HepG2 (cell line): ENCODE results near the gene APOBEC3B. TPM values are rescaled to one million over a fixed set of nuclear protein-coding genes. Genes with fewer than 3 reads are reported as not detected.

Experiments used
- ATAC-seq: fragments of 200-7000 bp; cut with Tn5 transposase; 3 replicates; pipeline ENCODE4 v1.9.1; 2020; ENCODE audit warnings: mild to moderate bottlenecking, moderate library complexity
- BruUV-seq: library from RNA; stranded (reverse); fragments of 400-500 nt; replicated peaks from 2 replicates; lab custom pipeline; 2021; lab: Mats Ljungman, UMichigan
- CTCF ChIA-PET: fragments of 300-600 bp; formaldehyde crosslinking; extraction: SDS; loops from one replicate; lab custom pipeline; 2021; ENCODE audit warnings: low total read pairs, inconsistent platforms, low intra/inter-chr PET ratio; lab: Yijun Ruan, JAX
- POLR2A ChIA-PET: fragments of 350-600 bp; sonication (Branson Sonifier 250); formaldehyde crosslinking; loops from one replicate; lab custom pipeline; 2020; ENCODE audit warnings: antibody characterized with exemption, inconsistent platforms; lab: Yijun Ruan, JAX
- DNase-seq: peaks from one replicate; pipeline ENCODE4 v3.0.0-alpha.2; 2015; ENCODE audit warnings: low spot score
- FAIRE-seq: peaks from 3 replicates; lab custom pipeline; 2011; peaks lifted over from hg19 to GRCh38; lab: Jason Lieb, UNC
- H2AFZ ChIP-seq: one replicate; pipeline ENCODE4 v1.6.1; 2011; ENCODE audit warnings: low read length, inconsistent platforms
- H3K27ac ChIP-seq: fragments of 300-600 bp; 3 replicates; pipeline ENCODE4 v1.8.0; 2011; ENCODE audit warnings: mixed run types, mild to moderate bottlenecking, mixed read lengths, low read length, inconsistent platforms; ENCODE audit not compliant: insufficient read depth; ENCODE audit errors: extremely low read length
- H3K27me3 ChIP-seq, 2 experiments: fragments of 200-600 bp in 1 of 2; 2 replicates in 1 of 2; 3 replicates in 1 of 2; pipeline versions ENCODE4 v1.6.0 to v1.8.0; 2011; ENCODE audit warnings: low read length in 2 of 2, mild to moderate bottlenecking in 2 of 2, moderate library complexity in 2 of 2, inconsistent platforms in 1 of 2; ENCODE audit not compliant: insufficient read depth in 2 of 2, control insufficient read depth in 1 of 2
- H3K36me3 ChIP-seq, 2 experiments: fragments of 200-600 bp in 1 of 2; replicated peaks in 1 of 2; 2 replicates in 1 of 2; 3 replicates in 1 of 2; pipeline versions ENCODE4 v1.5.1 to v1.8.0; 2011; ENCODE audit warnings: low read length in 2 of 2, inconsistent platforms in 1 of 2; ENCODE audit not compliant: insufficient read depth in 2 of 2, control insufficient read depth in 1 of 2
- H3K4me1 ChIP-seq: 2 replicates; pipeline ENCODE4 v1.5.1; 2012; ENCODE audit warnings: low read length, inconsistent platforms; ENCODE audit not compliant: insufficient read depth
- H3K4me2 ChIP-seq: 2 replicates; pipeline ENCODE4 v1.6.0; 2011; ENCODE audit warnings: low read depth, low read length, inconsistent platforms
- H3K4me3 ChIP-seq, 3 experiments: fragments of 200-600 bp in 1 of 3; sonication (generic), shearing (Covaris generic) in 1 of 3; replicated peaks in 1 of 3; 2 replicates each; pipeline ENCODE4 v1.5.1; 2011 to 2016; ENCODE audit warnings: low read length in 3 of 3, inconsistent platforms in 2 of 3, low read depth in 2 of 3, mild to moderate bottlenecking in 2 of 3, control low read depth in 1 of 3, mixed read lengths in 1 of 3; ENCODE audit not compliant: insufficient read depth in 1 of 3
- H3K79me2 ChIP-seq: one replicate; pipeline ENCODE4 v1.6.1; 2011; ENCODE audit warnings: low read length, inconsistent platforms; ENCODE audit not compliant: insufficient read depth
- H3K9ac ChIP-seq: 2 replicates; pipeline ENCODE4 v1.6.0; 2011; ENCODE audit warnings: mild to moderate bottlenecking, low read depth, low read length, inconsistent platforms; ENCODE audit not compliant: insufficient read depth
- H3K9me3 ChIP-seq: 2 replicates; pipeline ENCODE4 v1.5.1; 2012; ENCODE audit warnings: mild to moderate bottlenecking, low read length
- H4K20me1 ChIP-seq: 2 replicates; pipeline ENCODE4 v1.6.0; 2011; ENCODE audit warnings: inconsistent platforms, mild to moderate bottlenecking, low read length, moderate library complexity; ENCODE audit not compliant: insufficient read depth
- ARHGAP35 ChIP-seq: sonication (generic); formaldehyde crosslinking; IDR thresholded peaks from 2 replicates; pipeline ENCODE4 v1.9.0; 2022; ENCODE audit warnings: mild to moderate bottlenecking, inconsistent platforms, moderate library complexity, missing genetic modification reagents, borderline replicate concordance
- SIN3B ChIP-seq: fragments of 150-350 bp; IDR thresholded peaks from 2 replicates; pipeline ENCODE4 v1.6.1; 2014; ENCODE audit warnings: low read length
- SRY ChIP-seq: sonication (generic); formaldehyde crosslinking; IDR thresholded peaks from 2 replicates; pipeline ENCODE4 v1.8.0; 2022; ENCODE audit warnings: mild to moderate bottlenecking, missing genetic modification reagents
- THYN1 ChIP-seq: sonication (generic); formaldehyde crosslinking; IDR thresholded peaks from 2 replicates; pipeline ENCODE4 v1.8.1; 2023; ENCODE audit warnings: low read depth, mild to moderate bottlenecking, moderate library complexity, missing genetic modification reagents, borderline replicate concordance
- ZC3H4 ChIP-seq: sonication (generic); formaldehyde crosslinking; IDR thresholded peaks from 2 replicates; pipeline ENCODE4 v1.4.0; 2020; ENCODE audit warnings: missing genetic modification reagents, borderline replicate concordance
- ZNF138 ChIP-seq: sonication (generic); formaldehyde crosslinking; IDR thresholded peaks from 2 replicates; pipeline ENCODE4 v1.5.0; 2020; ENCODE audit warnings: mild to moderate bottlenecking, low read depth, missing genetic modification reagents
- ZNF17 ChIP-seq: sonication (generic); formaldehyde crosslinking; IDR thresholded peaks from 2 replicates; pipeline ENCODE4 v1.5.0; 2020; ENCODE audit warnings: mild to moderate bottlenecking, missing genetic modification reagents
- ZNF251 ChIP-seq: sonication (generic); formaldehyde crosslinking; IDR thresholded peaks from 2 replicates; pipeline ENCODE4 v1.9.0; 2021; ENCODE audit warnings: mild to moderate bottlenecking, missing genetic modification reagents
- ZNF496 ChIP-seq: sonication (generic); formaldehyde crosslinking; IDR thresholded peaks from 2 replicates; pipeline ENCODE4 v1.8.1; 2023; ENCODE audit warnings: mild to moderate bottlenecking, moderate library complexity, missing genetic modification reagents; ENCODE audit not compliant: insufficient replicate concordance
- ZNF543 ChIP-seq: sonication (generic); formaldehyde crosslinking; IDR thresholded peaks from 2 replicates; pipeline ENCODE4 v1.4.0; 2020; ENCODE audit warnings: mild to moderate bottlenecking, missing genetic modification reagents
- ZNF720 ChIP-seq: sonication (generic); formaldehyde crosslinking; IDR thresholded peaks from 2 replicates; pipeline ENCODE4 v1.4.0; 2020; ENCODE audit warnings: missing genetic modification reagents
- WGBS: methylation state at CpG from one replicate; pipeline ENCODE4 v1.1.6; 2017; ENCODE audit warnings: low lambda C conversion rate; 5-methylcytosine and 5-hydroxymethylcytosine counted together
- in situ Hi-C: cut with HindIII; loops from 2 replicates; pipeline ENCODE4 v1.10.0; 2017; ENCODE audit warnings: low pct_unique_long_range_greater_than_20kb; ENCODE audit not compliant: extremely low pct_ligation_motif_present
- intact Hi-C: fragments of 100-400 bp; cut with micrococcal nuclease; formaldehyde crosslinking; loops from one replicate; pipeline ENCODE4 v1.10.0; 2022; ENCODE audit not compliant: unreplicated experiment
- polyA plus RNA-seq, 8 experiments: library from polyadenylated mRNA; depleted of rRNA in 3 of 8; stranded (reverse) in 7 of 8; unstranded in 1 of 8; fragments of >200 nt; fragmentation: Illumina TruSeq in 4 of 8; extraction: Trizol in 4 of 8; gene quantifications; 2 replicates each; pipeline versions ENCODE4 v1.2.1 to v1.2.3, GENCODE V29; 2011 to 2016; ENCODE audit warnings: low read depth in 4 of 8, missing spikeins in 1 of 8, mixed read lengths in 1 of 8; ENCODE audit not compliant: insufficient read depth in 1 of 8
- total RNA-seq, 5 experiments: library from RNA; depleted of rRNA; stranded (reverse); fragments of >200 nt; fragmentation: Illumina TruSeq; extraction: Trizol; gene quantifications; 2 replicates each; pipeline ENCODE4 v1.2.3, GENCODE V29; 2016; ENCODE audit warnings: low read depth in 1 of 5
- TF ChIP-seq, protein P1 (sequence below): sonication (generic); formaldehyde crosslinking; IDR thresholded peaks from 2 replicates; pipeline ENCODE4 v1.4.0; 2020; ENCODE audit warnings: missing genetic modification reagents
- TF ChIP-seq, protein P2 (sequence below): sonication (generic); formaldehyde crosslinking; IDR thresholded peaks from 2 replicates; pipeline ENCODE4 v1.8.1; 2023; ENCODE audit warnings: mild to moderate bottlenecking, missing genetic modification reagents
- TF ChIP-seq, protein P3 (sequence below): sonication (generic); formaldehyde crosslinking; conservative IDR thresholded peaks from 2 replicates; pipeline ENCODE4 v1.4.0; 2020; ENCODE audit warnings: mild to moderate bottlenecking, missing genetic modification reagents, moderate library complexity

The APOBEC3B gene
- total and polyA plus RNA-seq, 2 of the 13 experiments (the other 11 are each of a cell fraction or from before 2014, with no cell fraction given), result 6.7 to 8.8 TPM

DNA sequence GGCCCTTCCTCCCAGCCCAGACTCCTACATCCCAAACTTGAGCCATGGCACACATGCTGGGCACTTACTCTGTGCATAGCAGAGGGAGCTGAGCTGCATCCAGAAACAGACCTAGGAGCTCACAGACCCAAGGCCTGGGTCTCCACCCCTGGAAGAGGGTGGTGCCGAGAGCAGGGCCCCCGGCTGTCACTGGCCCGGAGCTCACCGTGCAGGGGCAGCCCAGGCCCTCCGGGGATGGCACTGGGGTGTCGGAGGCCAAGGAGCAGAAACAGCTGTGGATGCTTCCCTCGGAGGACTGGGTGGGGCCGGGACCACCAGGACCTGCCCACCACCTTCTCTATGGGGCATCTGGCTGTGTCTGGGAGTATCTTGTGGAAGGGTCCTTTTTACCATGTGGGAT, 29.1 kb upstream of the APOBEC3B start:
- no peak overlapping the region for H3K9ac ChIP-seq
- H3K79me2 ChIP-seq, result no peaks in the 10 kb centered on the region
- H3K4me2 ChIP-seq, result no peak overlapping the region
- H3K4me1 ChIP-seq, result peaks cover 18% of the 10 kb centered on the region
- no peaks in the 10 kb centered on the region for H3K36me3 ChIP-seq
- H3K4me3 ChIP-seq, result no peak overlapping the region
- peaks cover 1 to 34% of the 10 kb centered on the region in 2 experiments for H3K27me3 ChIP-seq
- no peak overlapping the region for H2AFZ ChIP-seq
- no peak for ATAC-seq
- no peak for DNase-seq
- H3K9me3 ChIP-seq, result no peaks in the 10 kb centered on the region
- H4K20me1 ChIP-seq, result no peaks in the 10 kb centered on the region
- intact Hi-C loops (no loop called here), in situ Hi-C loops (no loop called here)
- POLR2A ChIA-PET, result no interaction called here
- FAIRE-seq, result no peak
- no peak overlapping the region for H3K27ac ChIP-seq
- CTCF ChIA-PET, result no interaction called here
- WGBS, result 23% methylated on average over 7 of the region's 8 CpGs
- no TSS peak for BruUV-seq
- TF ChIP-seq, protein P1, sequence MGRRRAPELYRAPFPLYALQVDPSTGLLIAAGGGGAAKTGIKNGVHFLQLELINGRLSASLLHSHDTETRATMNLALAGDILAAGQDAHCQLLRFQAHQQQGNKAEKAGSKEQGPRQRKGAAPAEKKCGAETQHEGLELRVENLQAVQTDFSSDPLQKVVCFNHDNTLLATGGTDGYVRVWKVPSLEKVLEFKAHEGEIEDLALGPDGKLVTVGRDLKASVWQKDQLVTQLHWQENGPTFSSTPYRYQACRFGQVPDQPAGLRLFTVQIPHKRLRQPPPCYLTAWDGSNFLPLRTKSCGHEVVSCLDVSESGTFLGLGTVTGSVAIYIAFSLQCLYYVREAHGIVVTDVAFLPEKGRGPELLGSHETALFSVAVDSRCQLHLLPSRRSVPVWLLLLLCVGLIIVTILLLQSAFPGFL, result no peak
- no peak for TF ChIP-seq ZNF496 (CRISPR knock-in tag)
- TF ChIP-seq THYN1 (CRISPR knock-in tag), result no peak
- TF ChIP-seq ZNF138 (CRISPR knock-in tag), result no peak
- TF ChIP-seq, protein P2, sequence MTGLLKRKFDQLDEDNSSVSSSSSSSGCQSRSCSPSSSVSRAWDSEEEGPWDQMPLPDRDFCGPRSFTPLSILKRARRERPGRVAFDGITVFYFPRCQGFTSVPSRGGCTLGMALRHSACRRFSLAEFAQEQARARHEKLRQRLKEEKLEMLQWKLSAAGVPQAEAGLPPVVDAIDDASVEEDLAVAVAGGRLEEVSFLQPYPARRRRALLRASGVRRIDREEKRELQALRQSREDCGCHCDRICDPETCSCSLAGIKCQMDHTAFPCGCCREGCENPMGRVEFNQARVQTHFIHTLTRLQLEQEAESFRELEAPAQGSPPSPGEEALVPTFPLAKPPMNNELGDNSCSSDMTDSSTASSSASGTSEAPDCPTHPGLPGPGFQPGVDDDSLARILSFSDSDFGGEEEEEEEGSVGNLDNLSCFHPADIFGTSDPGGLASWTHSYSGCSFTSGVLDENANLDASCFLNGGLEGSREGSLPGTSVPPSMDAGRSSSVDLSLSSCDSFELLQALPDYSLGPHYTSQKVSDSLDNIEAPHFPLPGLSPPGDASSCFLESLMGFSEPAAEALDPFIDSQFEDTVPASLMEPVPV (CRISPR knock-in tag), result no peak
- TF ChIP-seq ZNF720 (CRISPR knock-in tag), result no peak
- TF ChIP-seq ARHGAP35 (CRISPR knock-in tag), result no peak
- TF ChIP-seq ZNF251, result no peak
- TF ChIP-seq ZNF17, result no peak
- no peak for TF ChIP-seq ZC3H4 (CRISPR knock-in tag)
- no peak for TF ChIP-seq SIN3B
- TF ChIP-seq SRY (CRISPR knock-in tag), result no peak
- no peak for TF ChIP-seq ZNF543
- TF ChIP-seq, protein P3, sequence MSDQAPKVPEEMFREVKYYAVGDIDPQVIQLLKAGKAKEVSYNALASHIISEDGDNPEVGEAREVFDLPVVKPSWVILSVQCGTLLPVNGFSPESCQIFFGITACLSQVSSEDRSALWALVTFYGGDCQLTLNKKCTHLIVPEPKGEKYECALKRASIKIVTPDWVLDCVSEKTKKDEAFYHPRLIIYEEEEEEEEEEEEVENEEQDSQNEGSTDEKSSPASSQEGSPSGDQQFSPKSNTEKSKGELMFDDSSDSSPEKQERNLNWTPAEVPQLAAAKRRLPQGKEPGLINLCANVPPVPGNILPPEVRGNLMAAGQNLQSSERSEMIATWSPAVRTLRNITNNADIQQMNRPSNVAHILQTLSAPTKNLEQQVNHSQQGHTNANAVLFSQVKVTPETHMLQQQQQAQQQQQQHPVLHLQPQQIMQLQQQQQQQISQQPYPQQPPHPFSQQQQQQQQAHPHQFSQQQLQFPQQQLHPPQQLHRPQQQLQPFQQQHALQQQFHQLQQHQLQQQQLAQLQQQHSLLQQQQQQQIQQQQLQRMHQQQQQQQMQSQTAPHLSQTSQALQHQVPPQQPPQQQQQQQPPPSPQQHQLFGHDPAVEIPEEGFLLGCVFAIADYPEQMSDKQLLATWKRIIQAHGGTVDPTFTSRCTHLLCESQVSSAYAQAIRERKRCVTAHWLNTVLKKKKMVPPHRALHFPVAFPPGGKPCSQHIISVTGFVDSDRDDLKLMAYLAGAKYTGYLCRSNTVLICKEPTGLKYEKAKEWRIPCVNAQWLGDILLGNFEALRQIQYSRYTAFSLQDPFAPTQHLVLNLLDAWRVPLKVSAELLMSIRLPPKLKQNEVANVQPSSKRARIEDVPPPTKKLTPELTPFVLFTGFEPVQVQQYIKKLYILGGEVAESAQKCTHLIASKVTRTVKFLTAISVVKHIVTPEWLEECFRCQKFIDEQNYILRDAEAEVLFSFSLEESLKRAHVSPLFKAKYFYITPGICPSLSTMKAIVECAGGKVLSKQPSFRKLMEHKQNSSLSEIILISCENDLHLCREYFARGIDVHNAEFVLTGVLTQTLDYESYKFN, result no peak
